K562 (cell line): ENCODE results near the gene YPEL5. TPM values are rescaled to one million over a fixed set of nuclear protein-coding genes. Genes with fewer than 3 reads are reported as not detected.

Source experiments
- ADNP ChIP-seq: fragments of 200-800 bp; sonication (Bioruptor generic); IDR thresholded peaks from 2 replicates; pipeline ENCODE4 v1.6.1; 2016; ENCODE audit warnings: missing genetic modification characterization, missing compliant biosample characterization
- ARID1B ChIP-seq: fragments of 450-650 bp; IDR thresholded peaks from 2 replicates; pipeline ENCODE4 v1.6.1; 2016; ENCODE audit warnings: antibody characterized with exemption, mild to moderate bottlenecking, inconsistent platforms
- CEBPZ ChIP-seq: fragments of 150-350 bp; IDR thresholded peaks from 2 replicates; pipeline ENCODE4 v1.6.1; 2014; ENCODE audit warnings: low read depth, mild to moderate bottlenecking, low read length, borderline replicate concordance
- CREB3L1 ChIP-seq: fragments of 450-650 bp; IDR thresholded peaks from 2 replicates; pipeline ENCODE4 v1.6.1; 2014; ENCODE audit warnings: low read depth, mild to moderate bottlenecking, moderate library complexity, borderline replicate concordance
- FOXM1 ChIP-seq, 2 experiments: fragments of 450-650 bp in 1 of 2; sonication (generic) in 1 of 2; formaldehyde crosslinking in 1 of 2; IDR thresholded peaks; 2 replicates each; pipeline versions ENCODE4 v1.6.1 to v1.9.0; 2017 to 2022; ENCODE audit warnings: low read depth in 2 of 2, mild to moderate bottlenecking in 2 of 2, missing genetic modification reagents in 1 of 2, moderate library complexity in 1 of 2
- HMG20B ChIP-seq: fragments of 250-450 bp; sonication (Bioruptor Pico); IDR thresholded peaks from 2 replicates; pipeline ENCODE4 v1.5.0; 2021; ENCODE audit warnings: mild to moderate bottlenecking
- HNRNPH1 ChIP-seq: fragments of 200-400 bp; formaldehyde crosslinking; optimal IDR thresholded peaks from 2 replicates; pipeline ENCODE3; 2017; ENCODE audit warnings: low read depth, mild to moderate bottlenecking, low read length, moderate library complexity
- MCM5 ChIP-seq: fragments of 450-650 bp; IDR thresholded peaks from 2 replicates; pipeline ENCODE4 v1.6.1; 2016; ENCODE audit warnings: low read depth
- PREB ChIP-seq: sonication (generic); formaldehyde crosslinking; IDR thresholded peaks from 2 replicates; pipeline ENCODE4 v1.8.1; 2023; ENCODE audit warnings: mild to moderate bottlenecking, missing genetic modification reagents
- RFX7 ChIP-seq: fragments of 250-450 bp; sonication (Bioruptor Pico); IDR thresholded peaks from 2 replicates; pipeline ENCODE4 v1.5.1; 2021; ENCODE audit warnings: mild to moderate bottlenecking
- RREB1 ChIP-seq: fragments of 250-450 bp; sonication (Bioruptor Pico); IDR thresholded peaks from 2 replicates; pipeline ENCODE4 v1.4.0; 2020
- ZNF184 ChIP-seq: sonication (generic); formaldehyde crosslinking; IDR thresholded peaks from 2 replicates; pipeline ENCODE4 v1.5.0; 2020; ENCODE audit warnings: missing genetic modification reagents
- ZNF41 ChIP-seq: fragments of 250-450 bp; sonication (Bioruptor Pico); conservative IDR thresholded peaks from 2 replicates; pipeline ENCODE4 v1.4.0; 2020; ENCODE audit warnings: mild to moderate bottlenecking
- polyA plus RNA-seq, 8 experiments: library from polyadenylated mRNA; depleted of rRNA in 4 of 8; stranded (reverse) in 5 of 8; unstranded in 3 of 8; fragments of >200 nt; fragmentation: Nextera tagmentation in 2 of 8; fragmentation: Illumina TruSeq in 1 of 8; extraction: Ambion mirVana in 2 of 8; extraction: Trizol in 1 of 8; gene quantifications; 2 replicates each; pipeline versions ENCODE4 v1.2.1 to v1.2.3, GENCODE V29; 2011 to 2014; ENCODE audit warnings: inconsistent platforms in 1 of 8, missing spikeins in 1 of 8
- total RNA-seq, 7 experiments: library from RNA; depleted of rRNA in 6 of 7; stranded (reverse); fragments of >200 nt in 6 of 7; fragmentation: Illumina TruSeq in 2 of 7; extraction: Trizol in 2 of 7; gene quantifications; 2 replicates each; pipeline versions ENCODE4 v1.2.1 to v1.2.3, GENCODE V29; 2011 to 2021; ENCODE audit warnings: low replicate concordance in 1 of 7

YPEL5 gene
- total and polyA plus RNA-seq, 9 of the 15 experiments (the other 6 are each of a cell fraction or from before 2014, with no cell fraction given), result 5.4 to 34.4 (median 12.3) TPM

- TF ChIP-seq RREB1 (CRISPR knock-in tag) (no peak), ADNP (tag) (no peak), ZNF184 (no peak), CREB3L1 (peak; percentile 24; the same call in 1 of the 2 replicates), PREB (CRISPR knock-in tag) (peak; percentile 27; the same call in 1 of the 2 replicates), HNRNPH1 (no peak), ZNF41 (CRISPR knock-in tag) (no peak), MCM5 (no peak), RFX7 (CRISPR knock-in tag) (no peak), CEBPZ (no peak), FOXM1 (IDR thresholded peaks at IDR 0.05; ENCODE audit: low read depth) (no peak), FOXM1 (CRISPR knock-in tag; IDR thresholded peaks at IDR 0.05; ENCODE audit: low read depth) (no peak), HMG20B (CRISPR knock-in tag) (no peak), ARID1B (no peak)
These were observed 1.2 kb downstream of the YPEL5 start (continued) for GRCh38 chr2:30147715-30148610.
